H1 (cell line): Measurements from ENCODE around the gene MOB4. TPM values are rescaled to one million over a fixed set of nuclear protein-coding genes. Genes with fewer than 3 reads are reported as not detected.
A peak's percentile ranks its signal among the peaks of the same experiment; 100 is the strongest.

ENCODE experiments used
- CTCF ChIA-PET: fragments of 300-600 bp; sonication (Branson Sonifier 250); formaldehyde crosslinking; loops from one replicate; lab custom pipeline; 2021; ENCODE audit not compliant: partially characterized antibody; lab: Charles Lee
- POLR2A ChIA-PET: fragments of 300-600 bp; sonication (Branson Sonifier 250); formaldehyde crosslinking; loops from one replicate; lab custom pipeline; 2021; ENCODE audit warnings: inconsistent platforms; ENCODE audit not compliant: partially characterized antibody; lab: Charles Lee
- DNase-seq, 2 experiments: peaks; one replicate each; pipeline versions ENCODE4 v3.0.0 to v3.0.0-alpha.2; 2010 to 2022; ENCODE audit warnings: low spot score in 2 of 2, low read depth in 1 of 2, mixed read lengths in 1 of 2
- FAIRE-seq: peaks from 2 replicates; lab custom pipeline; 2011; peaks lifted over from hg19 to GRCh38; lab: Jason Lieb, UNC
- H2AFZ ChIP-seq: 2 replicates; pipeline ENCODE4 v1.8.1; 2012; ENCODE audit warnings: low read length, inconsistent platforms
- H2AK5ac ChIP-seq: 2 replicates; pipeline ENCODE4 v1.6.1; 2013; ENCODE audit warnings: low read depth, low read length
- H2BK120ac ChIP-seq: replicated peaks from 2 replicates; pipeline ENCODE3; 2013; ENCODE audit warnings: low read depth, low read length, inconsistent platforms
- H2BK12ac ChIP-seq: 2 replicates; pipeline ENCODE4 v1.6.1; 2013; ENCODE audit warnings: low read depth, low read length
- H2BK15ac ChIP-seq: 2 replicates; pipeline ENCODE4 v1.6.1; 2013; ENCODE audit warnings: low read length
- H2BK20ac ChIP-seq: 2 replicates; pipeline ENCODE4 v1.6.1; 2013; ENCODE audit warnings: low read length
- H2BK5ac ChIP-seq: 2 replicates; pipeline ENCODE4 v1.6.1; 2013; ENCODE audit warnings: low read depth, low read length
- H3K14ac ChIP-seq: 2 replicates; pipeline ENCODE4 v1.6.1; 2013; ENCODE audit warnings: inconsistent platforms; ENCODE audit not compliant: insufficient read length
- H3K18ac ChIP-seq: 2 replicates; pipeline ENCODE4 v1.6.1; 2013; ENCODE audit warnings: low read length; ENCODE audit errors: extremely low read depth
- H3K23ac ChIP-seq: 2 replicates; pipeline ENCODE4 v1.6.1; 2013; ENCODE audit warnings: inconsistent platforms; ENCODE audit not compliant: insufficient read length
- H3K23me2 ChIP-seq: 2 replicates; pipeline ENCODE4 v1.6.1; 2013; ENCODE audit warnings: low read depth, low read length
- H3K27ac ChIP-seq: 2 replicates; pipeline ENCODE4 v1.6.1; 2011; ENCODE audit warnings: low read depth, low read length, inconsistent platforms
- H3K27me3 ChIP-seq, 4 experiments: replicated peaks in 1 of 4; 1 replicate in 1 of 4; 2 replicates in 3 of 4; pipeline versions ENCODE4 v1.6.1 to v1.8.1; 2011 to 2013; ENCODE audit warnings: low read length in 3 of 4, mild to moderate bottlenecking in 3 of 4, inconsistent platforms in 2 of 4, mixed read lengths in 2 of 4, moderate library complexity in 1 of 4; ENCODE audit not compliant: control insufficient read depth in 3 of 4, insufficient read depth in 3 of 4; ENCODE audit errors: extremely low read depth in 1 of 4
- H3K36me3 ChIP-seq, 4 experiments: 2 replicates each; pipeline versions ENCODE4 v1.6.1 to v1.8.1; 2011 to 2013; ENCODE audit warnings: mild to moderate bottlenecking in 4 of 4, low read length in 3 of 4, moderate library complexity in 2 of 4, control low read depth in 1 of 4, inconsistent platforms in 1 of 4; ENCODE audit not compliant: insufficient read depth in 4 of 4, control insufficient read depth in 2 of 4
- H3K4ac ChIP-seq: replicated peaks from 2 replicates; pipeline ENCODE3; 2013; ENCODE audit warnings: low read length, low read depth, mixed read lengths, inconsistent platforms; ENCODE audit not compliant: insufficient read length
- H3K4me1 ChIP-seq, 4 experiments: replicated peaks in 1 of 4; 1 replicate in 1 of 4; 2 replicates in 3 of 4; pipeline versions ENCODE4 v1.6.1 to v1.8.1; 2011 to 2013; ENCODE audit warnings: low read length in 3 of 4, inconsistent platforms in 2 of 4, mixed read lengths in 1 of 4; ENCODE audit not compliant: insufficient read depth in 4 of 4, control insufficient read depth in 3 of 4
- H3K4me2 ChIP-seq, 2 experiments: 2 replicates each; pipeline versions ENCODE4 v1.6.1 to v1.8.1; 2011 to 2013; ENCODE audit warnings: low read depth in 2 of 2, low read length in 2 of 2, control low read depth in 1 of 2, inconsistent platforms in 1 of 2, mild to moderate bottlenecking in 1 of 2; ENCODE audit not compliant: insufficient read depth in 1 of 2
- H3K4me3 ChIP-seq, 4 experiments: fragments of 200-600, 300-600 bp in 1 of 4; sonication (generic), shearing (Covaris generic), sonication (Bioruptor Twin) in 1 of 4; 2 replicates each; pipeline versions ENCODE4 v1.5.1 to v1.8.1; 2011 to 2016; ENCODE audit warnings: low read length in 4 of 4, low read depth in 3 of 4, control low read depth in 2 of 4, inconsistent platforms in 2 of 4, mild to moderate bottlenecking in 2 of 4, mixed read lengths in 1 of 4, moderate library complexity in 1 of 4; ENCODE audit not compliant: insufficient read depth in 2 of 4; ENCODE audit errors: extremely low read depth in 1 of 4
- H3K56ac ChIP-seq: replicated peaks from 2 replicates; pipeline ENCODE3; 2013; ENCODE audit warnings: low read depth, mild to moderate bottlenecking, mixed read lengths, low read length, inconsistent platforms; ENCODE audit not compliant: insufficient read length
- H3K79me1 ChIP-seq: 2 replicates; pipeline ENCODE4 v1.6.1; 2013; ENCODE audit warnings: low read depth, low read length, control low read depth
- H3K79me2 ChIP-seq, 2 experiments: 2 replicates each; pipeline versions ENCODE4 v1.6.1 to v1.8.1; 2012 to 2013; ENCODE audit warnings: low read length in 2 of 2, mild to moderate bottlenecking in 2 of 2, inconsistent platforms in 1 of 2; ENCODE audit not compliant: insufficient read depth in 2 of 2, control insufficient read depth in 1 of 2
- H3K9ac ChIP-seq, 4 experiments: replicated peaks in 1 of 4; 1 replicate in 1 of 4; 2 replicates in 3 of 4; pipeline versions ENCODE4 v1.6.1 to v1.8.1; 2011 to 2013; ENCODE audit warnings: low read depth in 3 of 4, low read length in 3 of 4, control low read depth in 2 of 4, mild to moderate bottlenecking in 2 of 4, moderate library complexity in 2 of 4, inconsistent platforms in 1 of 4; ENCODE audit errors: extremely low read depth in 1 of 4
- H3K9me3 ChIP-seq, 2 experiments: 2 replicates each; pipeline versions ENCODE4 v1.6.1 to v1.8.1; 2012 to 2013; ENCODE audit warnings: mild to moderate bottlenecking in 2 of 2, moderate library complexity in 2 of 2, control low read depth in 1 of 2, inconsistent platforms in 1 of 2, low read depth in 1 of 2, low read length in 1 of 2, mixed read lengths in 1 of 2; ENCODE audit not compliant: insufficient read depth in 2 of 2
- H4K20me1 ChIP-seq, 2 experiments: replicated peaks in 1 of 2; 2 replicates each; pipeline versions ENCODE3 to v1.8.1; 2011 to 2013; ENCODE audit warnings: inconsistent platforms in 2 of 2, low read length in 2 of 2, mild to moderate bottlenecking in 1 of 2; ENCODE audit not compliant: insufficient read depth in 2 of 2, control insufficient read depth in 1 of 2
- H4K5ac ChIP-seq: 2 replicates; pipeline ENCODE4 v1.6.1; 2013; ENCODE audit warnings: low read length, low read depth, mixed read lengths, inconsistent platforms; ENCODE audit not compliant: insufficient read length
- H4K8ac ChIP-seq: 2 replicates; pipeline ENCODE4 v1.8.0; 2013; ENCODE audit warnings: mild to moderate bottlenecking, moderate library complexity, low read length, inconsistent platforms; ENCODE audit not compliant: insufficient read depth; ENCODE audit errors: extremely low read depth
- H4K91ac ChIP-seq: replicated peaks from 2 replicates; pipeline ENCODE3; 2013; ENCODE audit warnings: low read length, mixed read lengths, inconsistent platforms; ENCODE audit not compliant: insufficient read length
- CBX8 ChIP-seq: fragments of 300-800, 300-1000 bp; sonication (generic); IDR thresholded peaks from 2 replicates; pipeline ENCODE4 v1.7.1; 2016; ENCODE audit warnings: low read depth, low read length, borderline replicate concordance
- EZH2 ChIP-seq: fragments of 200-600 bp; sonication (generic); IDR thresholded peaks from 2 replicates; pipeline ENCODE4 v1.7.1; 2012; ENCODE audit warnings: low read depth, mild to moderate bottlenecking, moderate library complexity, low read length, inconsistent platforms; ENCODE audit not compliant: severe bottlenecking
- GTF2F1 ChIP-seq: IDR thresholded peaks from 2 replicates; pipeline ENCODE4 v1.6.1; 2012; ENCODE audit warnings: low read depth, low read length, improper control_type of control experiment, borderline replicate concordance
- KDM5A ChIP-seq: fragments of 200-600 bp; IDR thresholded peaks from 2 replicates; pipeline ENCODE4 v1.7.1; 2012; ENCODE audit warnings: mild to moderate bottlenecking, low read length, inconsistent platforms, mixed read lengths
- RNF2 ChIP-seq: fragments of 200-900, 300-1000 bp; sonication (generic); IDR thresholded peaks from 2 replicates; pipeline ENCODE4 v1.7.1; 2016; ENCODE audit warnings: borderline replicate concordance, low read depth, mild to moderate bottlenecking, antibody characterized with exemption, low read length; ENCODE audit not compliant: poor library complexity, severe bottlenecking; ENCODE audit errors: missing control alignments
- RXRA ChIP-seq: IDR thresholded peaks from 2 replicates; pipeline ENCODE4 v1.6.1; 2011; ENCODE audit warnings: low read depth, mild to moderate bottlenecking, low read length, moderate library complexity; ENCODE audit not compliant: insufficient read depth
- SAP30 ChIP-seq: fragments of 300-600 bp; sonication (generic); IDR thresholded peaks from 2 replicates; pipeline ENCODE4 v1.7.1; 2012; ENCODE audit warnings: low read length, moderate library complexity, mild to moderate bottlenecking, inconsistent platforms; ENCODE audit not compliant: insufficient read depth, insufficient replicate concordance
- SP2 ChIP-seq: IDR thresholded peaks from 2 replicates; pipeline ENCODE4 v1.6.1; 2012; ENCODE audit warnings: mild to moderate bottlenecking, low read length, inconsistent platforms
- SRF ChIP-seq: IDR thresholded peaks from 2 replicates; pipeline ENCODE4 v1.6.1; 2011; ENCODE audit warnings: mild to moderate bottlenecking, low read depth, low read length, moderate library complexity
- SUZ12 ChIP-seq: fragments of 200-600 bp; sonication (generic); IDR thresholded peaks from 2 replicates; pipeline ENCODE4 v1.6.1; 2012; ENCODE audit warnings: mild to moderate bottlenecking, inconsistent platforms, low read length, moderate library complexity, mixed read lengths
- WGBS, 2 experiments: shearing (Covaris generic) in 1 of 2; methylation state at CpG; one replicate each; pipeline versions ENCODE4 v1.1.6 to v1.1.7; 2013 to 2015; ENCODE audit warnings: low lambda C conversion rate in 2 of 2, mixed read lengths in 2 of 2, inconsistent platforms in 1 of 2, low coverage in 1 of 2, missing lambda C conversion rate in 1 of 2; ENCODE audit not compliant: insufficient replicate concordance in 2 of 2, insufficient coverage in 1 of 2, insufficient read length in 1 of 2; ENCODE audit errors: extremely low coverage in 1 of 2, missing lambda C conversion rate in 1 of 2; 5-methylcytosine and 5-hydroxymethylcytosine counted together
- polyA plus RNA-seq, 7 experiments: library from polyadenylated mRNA; depleted of rRNA in 3 of 7; stranded (reverse) in 5 of 7; unstranded in 2 of 7; fragments of >200 nt in 5 of 7; fragments of 200-250 nt in 2 of 7; gene quantifications; 1 replicate in 5 of 7; 2 replicates in 1 of 7; 4 replicates in 1 of 7; pipeline versions ENCODE4 v1.2.1 to v1.2.3, GENCODE V29; 2011 to 2013; ENCODE audit warnings: missing spikeins in 2 of 7, mixed read lengths in 2 of 7
- total RNA-seq: library from RNA; stranded (reverse); fragmentation: NEBNext Ultra II Directional; extraction: Animal tissue kit (Norgen Biotek cat#: 25700); gene quantifications from 2 replicates; pipeline ENCODE4 v1.2.1, GENCODE V29; 2021
- TF ChIP-seq, protein P1 (sequence below): IDR thresholded peaks from 2 replicates; pipeline ENCODE4 v1.6.1; 2012; ENCODE audit warnings: low read length, inconsistent platforms

The MOB4 gene
- total and polyA plus RNA-seq, 2 of the 8 experiments (the other 6 are each of a cell fraction or from before 2014, with no cell fraction given): 51.5 to 54.2 TPM

- Histone ChIP-seq H3K23me2 (0 out of 2 replicates have a peak, but pooled peaks cover 2% of the 10 kb centered on the region), H3K23ac (no peak overlapping the region), H4K8ac (no peak overlapping the region), H3K79me1 (no peaks in the 10 kb centered on the region), H3K36me3 (peaks cover 0 to 1% (median 0%) of the 10 kb centered on the region in 4 experiments; a peak in 1 of 8 replicates), H2BK5ac (no peak overlapping the region; the same call in 1 of the 2 replicates), H3K56ac (no peak overlapping the region), H2BK12ac (no peak overlapping the region), H3K4me2 (peak overlapping the region in 1 of 2 experiments; percentile 47; a peak in 2 of 4 replicates), H3K27me3 (no peaks in the 10 kb centered on the region), H2BK20ac (no peak overlapping the region), H3K4me3 (no peak overlapping the region), H2AK5ac (no peak overlapping the region), H3K18ac (no peak overlapping the region), H3K9ac (no peak overlapping the region), H3K4me1 (peaks cover 0 to 7% (median 5%) of the 10 kb centered on the region in 4 experiments; a peak in 5 of 7 replicates), H2BK15ac (no peak overlapping the region), H2BK120ac (no peak overlapping the region), H3K27ac (no peak overlapping the region), H4K20me1 (no peaks in the 10 kb centered on the region), H3K9me3 (peaks cover 0 to 1% of the 10 kb centered on the region in 2 experiments; a peak in 1 of 4 replicates), H2AFZ (no peak overlapping the region), H3K79me2 (no peaks in the 10 kb centered on the region), H3K4ac (no peak overlapping the region), H4K91ac (no peak overlapping the region), H3K14ac (no peak overlapping the region), H4K5ac (peak overlapping the region; percentile 47)
- FAIRE-seq (no peak), DNase-seq (no peak)
- POLR2A ChIA-PET: interaction anchor here (1.2 to 2.6 kb wide), 4 partner anchors 9 to 96 kb away, joined by 4 to 12 read pairs (median 8); partner anchors contain the start of genes HSPD1, HSPE1 and MOB4
- CTCF ChIA-PET: interaction anchor here (0.8 to 1.4 kb wide), 4 partner anchors 8 to 98 kb away, joined by 3 to 4 read pairs (median 3); no protein-coding TSS in a partner anchor
- 39% methylated on average over 1 of the region's 1 CpG; no CpG with 5 or more reads in 1 of the 2 experiments for WGBS, 2 experiments
- TF ChIP-seq SP2: no peak
- TF ChIP-seq CBX8: no peak
- no peak for TF ChIP-seq SUZ12
- TF ChIP-seq EZH2: no peak
- TF ChIP-seq GTF2F1: no peak
- no peak for TF ChIP-seq RNF2
- no peak for TF ChIP-seq RXRA
- no peak for TF ChIP-seq KDM5A
- TF ChIP-seq, protein P1, sequence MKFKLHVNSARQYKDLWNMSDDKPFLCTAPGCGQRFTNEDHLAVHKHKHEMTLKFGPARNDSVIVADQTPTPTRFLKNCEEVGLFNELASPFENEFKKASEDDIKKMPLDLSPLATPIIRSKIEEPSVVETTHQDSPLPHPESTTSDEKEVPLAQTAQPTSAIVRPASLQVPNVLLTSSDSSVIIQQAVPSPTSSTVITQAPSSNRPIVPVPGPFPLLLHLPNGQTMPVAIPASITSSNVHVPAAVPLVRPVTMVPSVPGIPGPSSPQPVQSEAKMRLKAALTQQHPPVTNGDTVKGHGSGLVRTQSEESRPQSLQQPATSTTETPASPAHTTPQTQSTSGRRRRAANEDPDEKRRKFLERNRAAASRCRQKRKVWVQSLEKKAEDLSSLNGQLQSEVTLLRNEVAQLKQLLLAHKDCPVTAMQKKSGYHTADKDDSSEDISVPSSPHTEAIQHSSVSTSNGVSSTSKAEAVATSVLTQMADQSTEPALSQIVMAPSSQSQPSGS: no peak
- TF ChIP-seq SAP30: no peak
- no peak for TF ChIP-seq SRF
Observed at GRCh38 chr2:197596766-197597165, 80.9 kb downstream of the MOB4 start.
